ENCODE data around the gene ADK.

- TF ChIP-seq SMC3 (IDR thresholded peaks at IDR 0.05; ENCODE audit: low read depth, low read length) = no peak
- TF ChIP-seq RFX5 (IDR thresholded peaks at IDR 0.05; ENCODE audit: low read depth, low read length) = no peak
These were observed 156.1 kb downstream of the ADK start for GRCh38 chr10:74307061-74307651.

Data from IMR-90 (cell line).